SH-SY5Y (cell line): ENCODE measurements around the gene CHAC2.

Source experiments
- GATA2 ChIP-seq: IDR thresholded peaks from 2 replicates; pipeline ENCODE4 v1.6.1; 2011; ENCODE audit warnings: mild to moderate bottlenecking, low read depth, low read length
- GATA3 ChIP-seq: IDR thresholded peaks from 2 replicates; pipeline ENCODE4 v1.6.1; 2011; ENCODE audit warnings: low read depth, mild to moderate bottlenecking, low read length, moderate library complexity

The CHAC2 gene

GRCh38 chr2:53793821-53794220, 26.2 kb downstream of the CHAC2 start:
- TF ChIP-seq GATA2 (no peak), GATA3 (no peak)

- TF ChIP-seq GATA3 (no peak), GATA2 (no peak)
Measured at GRCh38 chr2:53801547-53801946, 33.9 kb downstream of the CHAC2 start.

GRCh38 chr2:53802617-53803151, 35.1 kb downstream of the CHAC2 start:
- TF ChIP-seq GATA2 (no peak), GATA3 (no peak)

GRCh38 chr2:53811601-53812000, 44.0 kb downstream of the CHAC2 start:
- no peak for TF ChIP-seq GATA2
- TF ChIP-seq GATA3 = no peak

- no peak for TF ChIP-seq GATA2
Measured at GRCh38 chr2:53813151-53813550, 45.5 kb downstream of the CHAC2 start.

- TF ChIP-seq GATA3 = no peak
- TF ChIP-seq GATA2 = no peak
Measured at GRCh38 chr2:53818854-53819435, 51.3 kb downstream of the CHAC2 start.

- no peak for TF ChIP-seq GATA3
Measured at GRCh38 chr2:53819634-53820033, 52.0 kb downstream of the CHAC2 start.

GRCh38 chr2:53820048-53820447, 52.4 kb downstream of the CHAC2 start:
- TF ChIP-seq GATA3 (no peak), GATA2 (no peak)

- TF ChIP-seq GATA3 (no peak), GATA2 (no peak)
Measured at GRCh38 chr2:53820711-53821110, 53.1 kb downstream of the CHAC2 start.

GRCh38 chr2:53821810-53822209, 54.2 kb downstream of the CHAC2 start:
- TF ChIP-seq GATA3 (no peak), GATA2 (no peak)
